B cell (primary cell): ENCODE measurements around the gene LPXN. TPM values are rescaled to one million over a fixed set of nuclear protein-coding genes. Genes with fewer than 3 reads are reported as not detected.

ENCODE experiments used
- ATAC-seq: fragments of 200-7000 bp; cut with Tn5 transposase; one replicate; pipeline ENCODE4 v1.10.0; 2021; ENCODE audit warnings: low read depth, mild to moderate bottlenecking, moderate number of reproducible peaks, moderate library complexity
- CTCF ChIA-PET: fragments of 350-600 bp; sonication (Branson Sonifier 250); formaldehyde crosslinking; loops from one replicate; lab custom pipeline; 2021; ENCODE audit warnings: antibody characterized with exemption, inconsistent platforms; lab: Charles Lee
- POLR2A ChIA-PET: fragments of 350-600 bp; sonication (Branson Sonifier 250); formaldehyde crosslinking; loops from one replicate; lab custom pipeline; 2021; ENCODE audit warnings: antibody characterized with exemption; lab: Charles Lee
- DNase-seq: peaks from one replicate; pipeline ENCODE4 v3.0.0; 2013
- H2AFZ ChIP-seq: 2 replicates; pipeline ENCODE4 v1.6.1; 2012; ENCODE audit warnings: mild to moderate bottlenecking, low read depth, low read length; ENCODE audit not compliant: insufficient read depth, poor library complexity, severe bottlenecking
- H3K27ac ChIP-seq, 2 donors: 1 replicate in 1 of 2; 2 replicates in 1 of 2; pipeline ENCODE4 v1.5.1; 2012 to 2013; ENCODE audit warnings: low read length in 2 of 2, mild to moderate bottlenecking in 2 of 2, moderate library complexity in 1 of 2
- H3K27me3 ChIP-seq, 4 experiments: fragments of 200-600 bp in 1 of 4; sonication (generic) in 1 of 4; replicated peaks in 1 of 4; 1 replicate in 2 of 4; 2 replicates in 2 of 4; pipeline versions ENCODE4 v1.6.1 to v1.7.0; 2013 to 2016; ENCODE audit warnings: low read length in 3 of 4, mild to moderate bottlenecking in 2 of 4, mixed read lengths in 1 of 4, moderate library complexity in 1 of 4; ENCODE audit not compliant: insufficient read depth in 4 of 4, control insufficient read depth in 3 of 4; ENCODE audit errors: control extremely low read depth in 1 of 4
- H3K36me3 ChIP-seq, 2 experiments: replicated peaks in 1 of 2; 1 replicate in 1 of 2; 2 replicates in 1 of 2; pipeline versions ENCODE4 v1.6.1 to v1.7.1; 2013; ENCODE audit warnings: low read length in 1 of 2; ENCODE audit not compliant: insufficient read depth in 2 of 2, control insufficient read depth in 1 of 2; ENCODE audit errors: control extremely low read depth in 1 of 2, extremely low read depth in 1 of 2
- H3K4me1 ChIP-seq, 2 donors: fragments of 200-600 bp in 1 of 2; sonication (generic) in 1 of 2; 1 replicate in 1 of 2; 2 replicates in 1 of 2; pipeline versions ENCODE4 v1.5.1 to v1.6.1; 2013 to 2017; ENCODE audit warnings: low read length in 2 of 2; ENCODE audit not compliant: control insufficient read depth in 2 of 2, insufficient read depth in 2 of 2
- H3K4me2 ChIP-seq: replicated peaks from 2 replicates; pipeline ENCODE3; 2012; ENCODE audit warnings: mild to moderate bottlenecking, low read depth, low read length; ENCODE audit not compliant: poor library complexity, severe bottlenecking
- H3K4me3 ChIP-seq, 5 experiments: fragments of 200-600 bp in 1 of 5; sonication (generic) in 1 of 5; 1 replicate in 3 of 5; 2 replicates in 2 of 5; pipeline versions ENCODE4 v1.5.1 to v1.7.0; 2011 to 2016; ENCODE audit warnings: low read length in 4 of 5, mild to moderate bottlenecking in 4 of 5, low read depth in 2 of 5, control low read depth in 1 of 5, moderate library complexity in 1 of 5; ENCODE audit not compliant: insufficient read depth in 1 of 5; ENCODE audit errors: control extremely low read depth in 1 of 5, extremely low read depth in 1 of 5
- H3K79me2 ChIP-seq: fragments of 200-600 bp; sonication (generic); one replicate; pipeline ENCODE4 v1.6.0; 2016; ENCODE audit warnings: low read length; ENCODE audit not compliant: control insufficient read depth, insufficient read depth
- H3K9ac ChIP-seq: fragments of 200-600 bp; sonication (generic); 2 replicates; pipeline ENCODE4 v1.6.1; 2017; ENCODE audit warnings: mild to moderate bottlenecking, low read length, moderate library complexity
- H3K9me3 ChIP-seq, 3 donors: one replicate each; pipeline versions ENCODE4 v1.6.1 to v1.7.1; 2013; ENCODE audit warnings: low read length in 2 of 3; ENCODE audit not compliant: control insufficient read depth in 2 of 3, insufficient read depth in 1 of 3; ENCODE audit errors: control extremely low read depth in 1 of 3
- H4K20me1 ChIP-seq: 2 replicates; pipeline ENCODE4 v1.6.0; 2012; ENCODE audit warnings: mild to moderate bottlenecking, low read length; ENCODE audit not compliant: insufficient read depth, control insufficient read depth, poor library complexity, severe bottlenecking
- H3K27ac Mint-ChIP-seq: one replicate; pipeline ENCODE4 v1.8.0; 2021; ENCODE audit warnings: mixed read lengths
- H3K27me3 Mint-ChIP-seq: one replicate; pipeline ENCODE4 v1.8.0; 2021; ENCODE audit warnings: mixed read lengths
- H3K4me1 Mint-ChIP-seq: one replicate; pipeline ENCODE4 v1.8.0; 2021; ENCODE audit warnings: mixed read lengths
- H3K4me3 Mint-ChIP-seq: one replicate; pipeline ENCODE4 v1.8.0; 2021; ENCODE audit warnings: mixed read lengths
- H3K9me3 Mint-ChIP-seq: one replicate; pipeline ENCODE4 v1.8.0; 2022; ENCODE audit warnings: mixed read lengths; ENCODE audit not compliant: insufficient read depth
- EZH2 ChIP-seq: IDR thresholded peaks from 2 replicates; pipeline ENCODE4 v1.6.1; 2012; ENCODE audit warnings: borderline replicate concordance, low read depth, mild to moderate bottlenecking, moderate library complexity, low read length; ENCODE audit not compliant: insufficient read depth, poor library complexity, severe bottlenecking
- WGBS: methylation state at CpG from one replicate; pipeline ENCODE4 v1.1.5; 2013; ENCODE audit warnings: missing lambda C conversion rate; ENCODE audit not compliant: insufficient coverage; 5-methylcytosine and 5-hydroxymethylcytosine counted together
- intact Hi-C: fragments of 100-400 bp; cut with micrococcal nuclease; formaldehyde crosslinking; loops from one replicate; pipeline ENCODE4 v1.10.0; 2022
- polyA plus RNA-seq: library from polyadenylated mRNA; depleted of rRNA; stranded (reverse); fragments of >200 nt; gene quantifications from 2 replicates; pipeline ENCODE4 v1.2.3, GENCODE V29; 2012
- total RNA-seq, 2 donors: library from RNA; stranded (reverse); fragments of 120-200 nt in 1 of 2; gene quantifications; 1 replicate in 1 of 2; 2 replicates in 1 of 2; pipeline versions ENCODE4 v1.2.3 to v1.2.4, GENCODE V29; 2013 to 2022
- TF ChIP-seq, protein P1 (sequence below): fragments of 200-600 bp; IDR thresholded peaks from one replicate; pipeline ENCODE4 v1.8.0; 2022; ENCODE audit warnings: antibody characterized with exemption, mild to moderate bottlenecking

Gene LPXN
- total and polyA plus RNA-seq, 2 donors (not counting 1 experiment from before 2014, with no cell fraction given) = 59.2 to 209 TPM

DNA sequence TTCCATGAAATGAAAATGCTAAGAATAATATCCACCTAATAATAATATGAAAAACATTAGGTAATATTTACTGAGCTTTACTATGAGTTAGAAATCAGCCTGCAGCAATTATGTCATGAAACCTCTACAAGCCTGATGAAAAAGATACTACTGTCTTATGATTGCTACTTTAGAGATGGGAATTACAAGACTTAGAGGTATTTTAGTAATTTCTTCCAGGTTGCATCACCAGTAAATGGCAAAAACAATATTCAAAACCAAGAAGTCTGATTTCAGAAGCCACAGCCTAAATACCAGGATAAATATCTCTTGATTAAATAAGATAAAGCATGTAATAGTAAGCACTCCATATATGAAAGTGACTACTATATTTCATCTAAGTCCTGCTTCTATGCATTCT is 81.6 kb downstream of the LPXN start:
- ATAC-seq (no peak), DNase-seq (no peak)
- Mint-ChIP-seq H3K27me3 (no peaks in the 10 kb centered on the region), H3K27ac (no peak overlapping the region), H3K4me3 (no peak overlapping the region), H3K9me3 (no peaks in the 10 kb centered on the region), H3K4me1 (peaks cover 4% of the 10 kb centered on the region)
- Histone ChIP-seq H3K4me1 (no peaks in the 10 kb centered on the region), H3K27ac (no peak overlapping the region), H3K9ac (no peak overlapping the region), H2AFZ (no peak overlapping the region), H3K9me3 (no peaks in the 10 kb centered on the region), H3K4me2 (no peak overlapping the region), H3K36me3 (no peaks in the 10 kb centered on the region), H3K4me3 (no peak overlapping the region), H3K27me3 (no peaks in the 10 kb centered on the region), H3K79me2 (no peaks in the 10 kb centered on the region), H4K20me1 (no peaks in the 10 kb centered on the region)
- ChIA-PET CTCF (no interaction called here), POLR2A (no interaction called here)
- intact Hi-C loops = no loop called here
- TF ChIP-seq, protein P1, sequence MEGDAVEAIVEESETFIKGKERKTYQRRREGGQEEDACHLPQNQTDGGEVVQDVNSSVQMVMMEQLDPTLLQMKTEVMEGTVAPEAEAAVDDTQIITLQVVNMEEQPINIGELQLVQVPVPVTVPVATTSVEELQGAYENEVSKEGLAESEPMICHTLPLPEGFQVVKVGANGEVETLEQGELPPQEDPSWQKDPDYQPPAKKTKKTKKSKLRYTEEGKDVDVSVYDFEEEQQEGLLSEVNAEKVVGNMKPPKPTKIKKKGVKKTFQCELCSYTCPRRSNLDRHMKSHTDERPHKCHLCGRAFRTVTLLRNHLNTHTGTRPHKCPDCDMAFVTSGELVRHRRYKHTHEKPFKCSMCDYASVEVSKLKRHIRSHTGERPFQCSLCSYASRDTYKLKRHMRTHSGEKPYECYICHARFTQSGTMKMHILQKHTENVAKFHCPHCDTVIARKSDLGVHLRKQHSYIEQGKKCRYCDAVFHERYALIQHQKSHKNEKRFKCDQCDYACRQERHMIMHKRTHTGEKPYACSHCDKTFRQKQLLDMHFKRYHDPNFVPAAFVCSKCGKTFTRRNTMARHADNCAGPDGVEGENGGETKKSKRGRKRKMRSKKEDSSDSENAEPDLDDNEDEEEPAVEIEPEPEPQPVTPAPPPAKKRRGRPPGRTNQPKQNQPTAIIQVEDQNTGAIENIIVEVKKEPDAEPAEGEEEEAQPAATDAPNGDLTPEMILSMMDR = no peak
- TF ChIP-seq EZH2 = no peak

DNA sequence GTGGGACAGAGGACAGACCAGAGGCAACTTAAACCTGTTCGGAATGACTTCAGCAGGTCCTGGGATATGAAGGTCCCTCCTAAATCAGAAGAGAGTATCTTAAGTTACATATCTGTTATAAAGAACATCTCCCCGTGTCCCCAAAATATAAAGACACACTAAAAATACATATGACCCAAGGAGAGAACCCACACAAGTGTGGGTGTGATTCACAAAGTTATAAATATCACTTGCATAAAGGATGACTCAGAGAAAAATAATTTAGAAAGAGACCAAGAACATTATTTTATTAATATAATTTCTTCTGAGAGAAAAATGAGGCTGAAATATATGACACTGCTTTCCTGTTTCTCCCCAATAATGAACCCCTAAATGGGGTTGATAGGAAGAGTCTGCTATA is 82.0 kb downstream of the LPXN start:
- peaks cover 3% of the 10 kb centered on the region for H3K4me1 Mint-ChIP-seq
- no peak overlapping the region for H3K27ac Mint-ChIP-seq
- ChIA-PET CTCF (no interaction called here), POLR2A (no interaction called here)
- no CpG with 5 or more reads among the region's 2 CpGs for WGBS
- H3K79me2 ChIP-seq = no peaks in the 10 kb centered on the region
- no peaks in the 10 kb centered on the region for H3K27me3 ChIP-seq
- no peak overlapping the region for H3K4me3 Mint-ChIP-seq
- H3K27ac ChIP-seq = no peak overlapping the region
- no peak overlapping the region for H3K4me2 ChIP-seq
- intact Hi-C loops = no loop called here
- H2AFZ ChIP-seq = no peak overlapping the region
- no peak for DNase-seq
- no peak overlapping the region for H3K4me3 ChIP-seq
- H3K36me3 ChIP-seq = no peaks in the 10 kb centered on the region
- H4K20me1 ChIP-seq = no peaks in the 10 kb centered on the region
- TF ChIP-seq EZH2 = no peak
- H3K9me3 Mint-ChIP-seq = no peaks in the 10 kb centered on the region
- no peaks in the 10 kb centered on the region for H3K4me1 ChIP-seq
- H3K9me3 ChIP-seq = no peaks in the 10 kb centered on the region
- ATAC-seq = no peak
- no peak overlapping the region for H3K9ac ChIP-seq
- H3K27me3 Mint-ChIP-seq = no peaks in the 10 kb centered on the region
